Hepatocyte (in vitro differentiated cells): ENCODE results near the gene LAMA3. TPM values are rescaled to one million over a fixed set of nuclear protein-coding genes. Genes with fewer than 3 reads are reported as not detected.

Experiments
- DNase-seq: peaks from one replicate; pipeline ENCODE4 v3.0.0-alpha.2; 2016; ENCODE audit warnings: low spot score
- H2AFZ ChIP-seq: fragments of 200-600 bp; sonication (generic); 2 replicates; pipeline ENCODE4 v1.6.0; 2016; ENCODE audit warnings: antibody characterized with exemption, mild to moderate bottlenecking
- H3K27ac ChIP-seq: fragments of 200-600 bp; sonication (generic); 2 replicates; pipeline ENCODE4 v1.5.1; 2016; ENCODE audit warnings: mild to moderate bottlenecking
- H3K27me3 ChIP-seq: fragments of 200-600 bp; sonication (generic); 2 replicates; pipeline ENCODE4 v1.6.1; 2016
- H3K36me3 ChIP-seq: fragments of 200-600 bp; sonication (generic); replicated peaks from 2 replicates; pipeline ENCODE4 v1.5.1; 2016; ENCODE audit warnings: low read depth; ENCODE audit not compliant: insufficient read depth
- H3K4me1 ChIP-seq: fragments of 200-600 bp; sonication (generic); 2 replicates; pipeline ENCODE4 v1.5.1; 2016; ENCODE audit warnings: mild to moderate bottlenecking, moderate library complexity; ENCODE audit not compliant: insufficient read depth
- H3K4me2 ChIP-seq: fragments of 200-600 bp; sonication (generic); 2 replicates; pipeline ENCODE4 v1.6.0; 2016
- H3K4me3 ChIP-seq: fragments of 200-600 bp; sonication (generic); 2 replicates; pipeline ENCODE4 v1.5.1; 2016; ENCODE audit warnings: mild to moderate bottlenecking
- H3K79me2 ChIP-seq: fragments of 200-600 bp; sonication (generic); 2 replicates; pipeline ENCODE4 v1.6.0; 2017; ENCODE audit warnings: mild to moderate bottlenecking
- H3K9me2 ChIP-seq: fragments of 200-600 bp; sonication (generic); replicated peaks from 2 replicates; pipeline ENCODE4 v1.6.0; 2017; ENCODE audit warnings: mild to moderate bottlenecking; ENCODE audit not compliant: insufficient read depth
- H3K9me3 ChIP-seq: fragments of 200-600 bp; sonication (generic); 2 replicates; pipeline ENCODE4 v1.5.1; 2016; ENCODE audit warnings: low read depth, mild to moderate bottlenecking
- H4K20me1 ChIP-seq: fragments of 200-600 bp; sonication (generic); 2 replicates; pipeline ENCODE4 v1.6.0; 2016; ENCODE audit warnings: mild to moderate bottlenecking; ENCODE audit not compliant: insufficient read depth, poor library complexity, severe bottlenecking
- CTCF ChIP-seq: fragments of 200-600 bp; sonication (generic); IDR thresholded peaks from 2 replicates; pipeline ENCODE4 v1.5.1; 2016; ENCODE audit warnings: antibody characterized with exemption, mild to moderate bottlenecking; ENCODE audit not compliant: poor library complexity
- EZH2 ChIP-seq: fragments of 200-600 bp; sonication (generic); IDR thresholded peaks from 2 replicates; pipeline ENCODE4 v1.6.1; 2016; ENCODE audit warnings: antibody characterized with exemption, mild to moderate bottlenecking, borderline replicate concordance
- EZH2phosphoT487 ChIP-seq: fragments of 200-600 bp; sonication (generic); IDR thresholded peaks from one replicate; pipeline ENCODE4 v1.6.1; 2018; ENCODE audit warnings: antibody characterized with exemption, mild to moderate bottlenecking, low read depth, moderate library complexity; ENCODE audit not compliant: unreplicated experiment, severe bottlenecking
- WGBS: methylation state at CpG from one replicate; pipeline ENCODE4 v1.1.6; 2016; ENCODE audit warnings: low lambda C conversion rate; ENCODE audit errors: missing lambda C conversion rate; 5-methylcytosine and 5-hydroxymethylcytosine counted together
- polyA plus RNA-seq: library from polyadenylated mRNA; unstranded; fragments of >200 nt; fragmentation: Nextera tagmentation; extraction: Ambion mirVana; gene quantifications from 2 replicates; pipeline ENCODE4 v1.2.1, GENCODE V29; 2016
- total RNA-seq: library from RNA; depleted of rRNA; stranded (reverse); fragments of >200 nt; gene quantifications from 2 replicates; pipeline ENCODE4 v1.2.3, GENCODE V29; 2014

LAMA3 gene
- total and polyA plus RNA-seq, 2 experiments from 2014 or later: 29.9 to 52.1 TPM

GRCh38 chr18:23964282-23965238 lies 275.3 kb downstream of the LAMA3 start:
- Histone ChIP-seq H4K20me1 (no peaks in the 10 kb centered on the region), H3K27me3 (no peaks in the 10 kb centered on the region), H2AFZ (no peak overlapping the region), H3K9me3 (no peaks in the 10 kb centered on the region), H3K4me2 (no peak overlapping the region), H3K27ac (no peak overlapping the region), H3K9me2 (no peaks in the 10 kb centered on the region), H3K4me3 (no peak overlapping the region), H3K36me3 (no peaks in the 10 kb centered on the region), H3K4me1 (no peaks in the 10 kb centered on the region), H3K79me2 (no peaks in the 10 kb centered on the region)
- peak; percentile 3 for DNase-seq
- no peak for TF ChIP-seq EZH2phosphoT487
- TF ChIP-seq CTCF: no peak
- TF ChIP-seq EZH2: no peak
- WGBS: 89% methylated on average over 11 of the region's 11 CpGs

DNA sequence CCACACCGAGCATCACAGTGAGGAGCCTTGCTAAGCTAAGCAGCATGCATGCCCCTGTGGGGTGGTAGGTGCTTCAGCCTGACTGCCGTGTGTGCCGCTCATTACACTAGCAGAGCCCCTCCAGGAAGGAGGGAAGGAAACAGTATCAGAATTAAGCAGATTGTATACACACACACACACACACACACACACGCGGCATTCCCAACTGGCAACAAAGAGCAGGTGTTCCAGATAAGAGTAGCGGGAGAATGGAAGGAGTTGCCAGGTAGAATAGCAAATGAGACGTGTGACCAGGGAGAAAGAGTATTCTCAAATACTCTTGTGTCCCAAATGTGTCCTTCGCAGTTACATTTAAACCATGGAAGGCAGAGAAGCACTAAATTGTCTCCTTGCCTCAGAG lies 277.7 kb downstream of the LAMA3 start:
- Histone ChIP-seq H3K27ac (no peak overlapping the region), H3K4me3 (no peak overlapping the region), H3K79me2 (no peaks in the 10 kb centered on the region), H3K9me3 (no peaks in the 10 kb centered on the region), H3K4me2 (no peak overlapping the region), H3K27me3 (no peaks in the 10 kb centered on the region), H4K20me1 (no peaks in the 10 kb centered on the region), H3K36me3 (no peaks in the 10 kb centered on the region), H2AFZ (no peak overlapping the region), H3K4me1 (no peaks in the 10 kb centered on the region), H3K9me2 (no peaks in the 10 kb centered on the region)
- no peak for DNase-seq
- WGBS: 89% methylated on average over 8 of the region's 8 CpGs
- TF ChIP-seq EZH2phosphoT487 (no peak), EZH2 (no peak), CTCF (no peak)

DNA sequence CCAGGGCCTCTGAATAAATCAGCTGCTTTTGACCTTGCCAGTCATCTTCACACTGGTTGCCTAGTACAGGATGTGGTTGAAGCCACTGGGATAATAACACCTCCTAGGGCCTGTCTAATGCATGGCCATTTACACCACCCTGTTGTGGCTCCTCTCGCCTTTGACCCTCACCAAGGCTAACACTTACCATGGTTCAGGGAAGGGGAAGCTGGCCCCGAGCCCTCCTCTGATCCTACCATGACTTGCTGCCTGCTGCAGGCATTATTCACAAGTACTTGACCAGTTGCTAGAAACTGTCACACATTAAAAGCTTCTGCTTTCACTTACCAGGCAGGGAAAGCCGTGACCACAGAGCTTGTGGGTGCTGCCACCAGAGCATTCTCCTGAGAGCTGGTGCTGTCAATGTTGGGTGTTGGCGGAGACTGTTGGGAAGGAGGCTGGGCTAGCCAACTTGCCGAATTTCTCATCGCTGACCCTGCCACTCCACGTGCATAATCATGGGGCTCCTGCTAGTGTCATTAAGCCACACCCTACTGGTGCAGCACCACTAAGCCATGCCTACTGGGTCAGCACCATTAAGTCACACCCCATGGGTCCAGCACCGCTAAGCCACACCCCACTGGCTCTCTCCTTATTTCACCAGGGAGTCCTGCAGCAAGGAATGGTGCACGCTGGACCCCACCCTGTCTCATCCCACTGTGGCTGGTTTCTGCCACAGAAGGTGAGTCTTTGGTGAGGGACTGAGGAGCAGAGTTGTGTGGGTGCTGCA lies 278.3 kb downstream of the LAMA3 start:
- Histone ChIP-seq H3K79me2 (no peaks in the 10 kb centered on the region), H4K20me1 (no peaks in the 10 kb centered on the region), H3K36me3 (no peaks in the 10 kb centered on the region), H3K27me3 (no peaks in the 10 kb centered on the region), H3K9me2 (no peaks in the 10 kb centered on the region), H3K4me1 (no peaks in the 10 kb centered on the region), H3K27ac (no peak overlapping the region), H3K9me3 (no peaks in the 10 kb centered on the region), H2AFZ (no peak overlapping the region), H3K4me3 (no peak overlapping the region), H3K4me2 (no peak overlapping the region)
- WGBS: 88% methylated on average over 9 of the region's 9 CpGs
- TF ChIP-seq EZH2 (no peak), EZH2phosphoT487 (no peak), CTCF (no peak)
- DNase-seq: no peak
